Transverse colon (tissue), 3 donors: ENCODE data around the gene PERM1.
"Not testable (repeated sequence)": the region's sequence is repeated elsewhere in the genome, so short reads cannot be mapped to it uniquely, and the experiment has no call there.

Source experiments
- CTCF ChIP-seq, 5 experiments: fragments of 200-600 bp in 3 of 5; fragments of 450-650 bp in 2 of 5; sonication (generic) in 3 of 5; IDR thresholded peaks; 1 replicate in 2 of 5; 2 replicates in 3 of 5; pipeline ENCODE4 v1.5.1; 2016 to 2017; ENCODE audit warnings: antibody characterized with exemption in 5 of 5, inconsistent platforms in 3 of 5, mild to moderate bottlenecking in 2 of 5, moderate library complexity in 1 of 5
- POLR2A ChIP-seq: fragments of 450-650 bp; IDR thresholded peaks from one replicate; pipeline ENCODE4 v1.6.1; 2016; ENCODE audit warnings: antibody characterized with exemption, mild to moderate bottlenecking, moderate library complexity

DNA sequence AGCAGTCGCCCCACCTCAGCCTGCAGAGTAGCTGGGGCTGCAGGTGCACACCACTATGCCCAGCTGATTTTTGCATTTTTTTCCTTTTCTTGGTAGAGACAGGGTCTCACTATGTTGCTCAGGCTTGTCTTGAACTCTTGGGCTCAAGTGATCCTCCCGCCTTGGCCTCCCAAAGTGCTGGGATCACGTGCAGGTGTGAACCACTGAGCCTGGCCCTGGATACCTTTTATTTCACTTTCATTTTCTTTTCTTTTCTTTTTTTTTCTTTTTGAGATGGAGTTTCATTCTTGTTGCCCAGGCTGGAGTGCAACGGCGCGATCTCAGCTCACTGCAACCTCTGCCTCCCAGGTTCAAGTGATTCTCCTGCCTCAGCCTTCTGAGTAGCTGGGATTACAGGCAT, 9.4 kb upstream of the PERM1 start:
- not testable (repeated sequence) for TF ChIP-seq CTCF (IDR thresholded peaks at IDR 0.05); POLR2A
